GM08714 (cell line): ENCODE measurements around the gene TMEM256.
"Not testable (repeated sequence)": the region's sequence is repeated elsewhere in the genome, so short reads cannot be mapped to it uniquely, and the experiment has no call there.

Experiments used
- H3K4me3 ChIP-seq: fragments of 200-500 bp; sonication (Bioruptor generic); 2 replicates; pipeline ENCODE4 v1.5.1; 2014; ENCODE audit warnings: mild to moderate bottlenecking, low read length, inconsistent platforms
- ZNF274 ChIP-seq: IDR thresholded peaks from 2 replicates; pipeline ENCODE4 v1.6.1; 2012; ENCODE audit warnings: mild to moderate bottlenecking, low read depth, low read length

Gene TMEM256

DNA sequence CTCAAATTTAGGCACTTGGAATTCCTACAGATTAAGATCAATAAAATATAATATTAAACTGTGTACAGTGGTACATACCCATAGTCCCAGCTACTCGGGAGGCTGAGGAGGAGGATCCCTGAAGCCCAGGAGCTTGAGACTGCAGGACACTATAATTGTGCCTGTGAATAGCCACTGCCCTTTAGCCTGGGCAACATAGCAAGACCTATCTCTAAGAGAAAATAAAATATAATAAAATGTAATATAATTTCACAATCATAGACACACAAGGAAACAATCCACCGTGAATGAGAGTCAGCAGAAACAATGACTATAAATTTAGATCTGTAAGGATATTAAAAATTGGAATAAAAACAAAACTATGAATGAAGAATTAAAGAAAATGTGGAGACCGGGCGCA lies 33.0 kb downstream of the TMEM256 start:
- no peak for TF ChIP-seq ZNF274
- H3K4me3 ChIP-seq = no peak overlapping the region

DNA sequence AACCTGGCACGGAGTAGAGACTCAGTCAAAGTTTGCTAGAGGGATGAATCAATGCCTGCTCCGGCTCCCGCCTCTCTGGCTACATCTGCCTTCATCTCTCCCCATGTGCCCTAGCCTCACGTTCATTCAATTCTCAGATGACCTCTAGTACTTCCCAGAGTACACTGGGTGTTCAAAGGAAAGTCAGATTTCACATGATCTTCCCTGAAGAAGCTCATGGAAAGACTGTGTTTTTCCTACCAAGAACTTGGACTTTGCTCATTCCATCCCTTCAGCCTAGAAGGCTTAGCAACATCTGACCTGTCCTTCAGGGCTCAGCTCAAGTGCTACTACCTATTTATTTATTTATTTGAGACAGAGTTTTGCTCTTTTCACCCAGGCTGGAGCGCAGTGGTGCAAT lies 34.1 kb downstream of the TMEM256 start:
- no peak overlapping the region for H3K4me3 ChIP-seq
- no peak for TF ChIP-seq ZNF274

DNA sequence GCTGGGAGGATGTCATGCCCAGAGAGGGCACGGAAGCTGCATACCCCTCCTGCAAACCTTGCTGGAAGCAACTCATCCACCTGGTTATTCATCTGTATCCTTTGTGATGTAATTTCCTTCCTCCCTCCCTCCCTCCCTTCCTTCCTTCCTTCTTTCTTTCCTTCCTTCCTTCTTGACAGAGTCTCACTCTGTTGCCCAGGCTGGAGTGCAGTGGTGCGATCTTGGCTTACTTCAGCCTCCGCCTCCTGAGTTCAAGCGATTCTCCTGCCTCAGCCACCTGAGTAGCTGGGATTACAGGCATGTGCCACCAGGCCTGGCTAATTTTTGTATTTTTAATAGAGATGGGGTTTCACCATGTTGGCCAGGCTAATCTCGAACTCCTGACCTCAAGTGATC lies 35.3 kb downstream of the TMEM256 start:
- H3K4me3 ChIP-seq = not testable (repeated sequence)

DNA sequence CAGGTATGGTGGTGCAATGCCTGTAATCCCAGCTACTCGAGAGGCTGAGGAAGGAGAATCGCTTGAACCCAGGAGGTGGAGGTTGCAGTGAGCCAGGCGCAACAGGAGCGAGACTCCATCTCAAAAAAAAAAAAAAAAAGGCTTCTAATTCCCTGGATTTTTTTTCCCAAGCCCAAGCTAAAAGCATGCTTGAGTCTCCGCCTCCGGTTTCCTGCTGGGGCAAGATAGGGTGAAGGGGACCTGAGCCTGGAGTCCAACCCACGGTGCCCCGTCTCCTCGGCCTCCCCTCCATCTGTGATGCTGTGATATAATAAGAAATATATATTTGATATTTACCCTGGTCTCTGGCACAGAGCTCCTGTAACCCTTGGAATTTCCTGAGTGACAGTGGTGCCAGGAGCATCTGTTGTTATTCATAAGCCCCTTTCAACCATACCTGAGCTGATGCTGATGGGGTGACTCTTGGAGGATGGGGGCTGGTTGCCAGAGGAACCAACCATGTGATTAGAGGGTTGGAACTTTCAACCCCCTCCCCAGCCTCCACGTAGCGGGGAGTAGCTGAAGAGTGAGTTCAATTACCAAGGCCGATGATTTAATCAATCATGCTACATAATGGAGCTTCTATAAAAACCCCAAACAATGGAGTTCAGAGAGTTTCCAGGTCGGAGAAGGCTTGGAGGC lies 35.8 kb downstream of the TMEM256 start:
- TF ChIP-seq ZNF274 = no peak
- no peak overlapping the region for H3K4me3 ChIP-seq

DNA sequence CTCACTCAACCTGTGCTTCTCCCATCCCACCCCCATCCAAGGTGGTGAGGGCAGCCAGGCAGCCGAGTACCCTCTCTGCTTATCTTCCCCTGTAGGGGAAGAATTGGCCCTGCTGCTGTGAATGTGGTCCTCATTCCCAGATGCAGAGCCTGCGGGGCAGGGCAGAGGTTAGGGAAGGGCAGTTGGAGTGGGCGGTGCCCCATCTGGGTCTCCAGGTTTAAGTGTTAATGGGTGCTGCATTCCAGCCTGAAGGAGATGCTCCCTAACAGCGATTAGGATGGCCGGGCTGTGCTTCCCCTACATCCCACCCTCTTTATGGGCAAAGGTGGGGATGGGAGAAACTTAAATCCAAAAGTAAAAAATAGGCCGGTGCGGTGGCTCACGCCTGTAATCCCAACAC lies 36.8 kb downstream of the TMEM256 start:
- H3K4me3 ChIP-seq = no peak overlapping the region
- TF ChIP-seq ZNF274 = no peak

DNA sequence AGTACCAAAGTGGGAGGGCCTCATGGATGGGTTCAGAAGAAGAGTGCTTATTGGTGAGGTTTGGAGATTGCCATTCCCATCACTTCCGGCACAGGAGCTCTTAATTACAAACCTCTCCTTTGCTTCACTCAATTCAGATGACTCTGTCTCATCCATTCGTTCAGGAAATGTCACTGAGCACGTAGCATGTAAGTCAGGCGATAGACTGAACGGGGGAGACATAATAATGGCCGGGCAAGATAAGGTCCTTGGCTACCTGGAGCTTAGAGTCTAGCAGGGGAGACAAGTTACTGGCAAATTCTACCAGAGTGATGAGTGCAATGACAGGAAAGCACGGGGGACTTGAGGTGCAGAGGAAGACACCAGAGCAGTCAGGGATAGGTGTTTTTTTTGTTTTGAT lies 37.9 kb downstream of the TMEM256 start:
- not testable (repeated sequence) for H3K4me3 ChIP-seq

DNA sequence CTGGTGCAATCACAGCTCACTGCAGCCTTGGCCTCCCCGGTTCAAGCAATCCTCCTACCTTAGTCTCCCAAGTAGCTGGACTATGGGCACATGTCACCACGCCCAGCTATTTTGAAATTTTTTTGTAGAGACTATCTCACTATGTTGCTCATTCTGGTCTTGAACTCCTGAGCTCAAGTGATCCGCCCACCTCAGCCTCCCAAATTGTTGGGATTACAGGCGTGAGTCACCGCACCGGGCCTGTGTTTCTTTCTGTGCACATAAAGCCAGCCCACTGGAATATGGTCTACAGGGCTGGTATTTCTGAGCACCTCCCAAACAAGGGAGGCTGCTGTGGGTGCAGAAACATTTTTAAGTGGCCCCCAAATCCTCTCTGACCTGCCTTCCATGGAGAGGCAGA lies 40.6 kb downstream of the TMEM256 start:
- H3K4me3 ChIP-seq = no peak overlapping the region
- TF ChIP-seq ZNF274 = no peak

DNA sequence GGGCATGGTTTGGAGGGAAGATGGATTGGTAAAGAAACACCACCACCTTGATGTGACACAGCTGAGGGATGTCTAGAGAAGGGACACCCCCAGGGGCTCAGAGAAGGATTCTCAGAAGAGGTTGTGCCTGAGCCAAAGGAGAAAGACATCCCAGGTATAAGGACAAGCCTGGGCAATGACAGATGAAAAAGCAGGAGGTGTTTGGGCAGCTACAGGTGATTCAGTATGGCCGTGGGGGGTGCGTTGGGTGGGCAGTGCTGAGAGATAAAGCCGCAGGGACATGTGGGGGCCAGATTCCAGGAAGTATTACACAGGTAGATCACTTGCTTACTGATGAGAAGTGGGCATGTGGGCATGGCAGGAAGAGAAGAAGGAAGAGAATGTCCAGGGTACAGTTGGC lies 42.0 kb downstream of the TMEM256 start:
- H3K4me3 ChIP-seq = no peak overlapping the region
- no peak for TF ChIP-seq ZNF274

DNA sequence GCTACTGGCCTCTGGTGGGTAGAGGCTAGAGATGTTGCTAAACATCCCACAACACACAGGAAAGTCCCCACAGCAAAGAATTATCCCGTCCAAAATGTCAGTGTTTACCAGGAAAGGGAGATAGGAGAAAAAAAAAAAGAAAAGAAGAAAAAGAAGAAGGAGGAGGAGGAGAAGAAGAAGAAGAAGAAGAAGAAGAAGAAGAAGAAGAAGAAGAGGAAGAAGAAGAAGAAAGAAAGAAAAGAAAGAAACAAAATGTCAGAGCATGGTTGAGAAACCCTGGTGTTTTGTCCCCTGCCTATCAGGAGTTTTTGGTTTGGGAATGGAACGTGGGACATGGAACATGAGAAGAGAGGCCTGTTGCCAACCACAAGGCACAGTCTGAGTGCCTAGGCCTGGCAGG lies 46.5 kb downstream of the TMEM256 start:
- no peak overlapping the region for H3K4me3 ChIP-seq
- no peak for TF ChIP-seq ZNF274

DNA sequence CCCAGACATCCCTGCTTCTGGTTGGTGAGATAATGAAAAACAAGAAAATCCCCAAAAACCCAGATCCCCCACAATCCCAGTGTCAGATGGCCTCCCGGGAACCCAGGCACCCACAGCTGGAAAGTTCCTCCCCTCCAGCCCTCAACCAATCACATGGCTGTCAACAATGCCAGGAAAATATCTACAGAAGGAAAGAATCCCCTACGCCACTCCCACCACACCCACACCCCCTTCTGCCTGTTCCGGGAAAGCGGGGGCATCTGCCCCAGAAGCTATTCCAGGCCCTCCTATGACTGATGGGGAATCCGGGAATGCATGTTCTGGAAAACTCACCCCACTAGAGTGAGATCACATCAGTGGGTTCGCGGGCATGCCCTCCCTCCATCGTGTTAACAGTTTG lies 47.1 kb downstream of the TMEM256 start:
- H3K4me3 ChIP-seq = no peak overlapping the region
- TF ChIP-seq ZNF274 = no peak

DNA sequence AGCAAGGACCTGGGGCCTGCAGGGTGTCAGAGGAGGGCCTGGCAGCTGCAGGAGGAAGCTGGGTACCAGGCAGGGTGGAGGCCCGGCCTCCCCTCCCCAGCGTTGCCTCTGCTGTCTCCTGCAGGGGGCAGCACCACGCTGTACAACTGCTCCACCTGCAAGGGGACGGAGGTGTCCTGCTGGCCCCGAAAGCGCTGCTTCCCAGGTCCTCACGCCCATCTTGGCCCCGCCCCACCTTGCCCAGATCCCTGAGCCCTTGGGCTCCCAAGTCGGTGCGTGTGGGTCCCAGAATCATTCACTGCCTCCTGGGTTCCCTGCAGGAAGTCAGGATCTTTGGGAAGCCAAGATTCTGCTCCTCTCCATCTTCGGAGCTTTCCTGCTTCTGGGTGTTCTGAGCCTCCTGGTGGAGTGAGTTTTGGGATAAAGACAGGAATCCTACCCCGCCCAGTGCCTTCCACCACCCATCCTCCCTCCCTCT lies 47.8 kb downstream of the TMEM256 start:
- no peak for TF ChIP-seq ZNF274

DNA sequence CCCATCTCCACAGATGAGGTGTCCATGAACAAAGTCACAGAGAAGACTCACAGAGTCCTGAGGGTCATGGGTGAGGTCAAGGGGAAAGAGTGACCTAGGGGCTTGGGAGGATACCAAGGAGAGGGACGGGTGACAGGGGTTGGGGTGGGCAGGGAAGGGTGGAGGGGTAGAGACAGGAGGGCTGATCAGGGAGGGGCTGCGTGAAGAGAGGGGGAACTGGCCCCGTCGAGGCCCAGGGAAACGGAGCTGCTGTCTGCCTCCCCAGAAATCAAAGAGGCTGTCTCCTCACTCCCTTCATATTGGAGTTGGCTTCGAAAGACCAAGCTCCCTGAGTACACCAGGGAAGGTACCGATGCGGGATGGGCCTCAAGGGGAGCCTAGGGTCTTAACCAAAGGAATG lies 48.3 kb downstream of the TMEM256 start:
- no peak overlapping the region for H3K4me3 ChIP-seq
- no peak for TF ChIP-seq ZNF274

More for the DNA sequence above, 47.8 kb downstream of the TMEM256 start:
- H3K4me3 ChIP-seq = no peak overlapping the region

DNA sequence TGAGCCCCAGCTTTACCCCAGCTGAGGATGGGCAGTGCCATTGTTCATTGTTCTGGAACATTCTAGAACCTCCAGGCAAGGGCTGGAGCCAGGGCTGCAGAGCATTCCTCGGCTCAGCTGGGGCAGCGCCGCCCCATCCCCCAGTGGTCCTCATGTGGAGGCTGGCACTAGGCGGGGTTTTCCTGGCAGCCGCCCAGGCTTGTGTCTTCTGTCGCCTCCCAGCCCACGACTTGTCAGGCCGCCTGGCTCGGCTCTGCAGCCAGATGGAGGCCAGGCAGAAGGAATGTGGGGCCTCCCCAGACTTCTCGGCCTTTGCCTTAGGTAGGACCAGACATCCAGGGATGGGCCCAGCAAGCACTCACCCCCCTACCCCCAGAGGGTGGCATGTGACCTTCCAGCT lies 48.8 kb downstream of the TMEM256 start, which contains the start of gene TMEM95:
Gene TMEM95 (plus strand): TSS at position 104 of the 400 bp plus-strand sequence. CDS start 49 bp downstream, at position 153.
- H3K4me3 ChIP-seq = no peak within 1 kb of the TSS
- TF ChIP-seq ZNF274 = no peak

DNA sequence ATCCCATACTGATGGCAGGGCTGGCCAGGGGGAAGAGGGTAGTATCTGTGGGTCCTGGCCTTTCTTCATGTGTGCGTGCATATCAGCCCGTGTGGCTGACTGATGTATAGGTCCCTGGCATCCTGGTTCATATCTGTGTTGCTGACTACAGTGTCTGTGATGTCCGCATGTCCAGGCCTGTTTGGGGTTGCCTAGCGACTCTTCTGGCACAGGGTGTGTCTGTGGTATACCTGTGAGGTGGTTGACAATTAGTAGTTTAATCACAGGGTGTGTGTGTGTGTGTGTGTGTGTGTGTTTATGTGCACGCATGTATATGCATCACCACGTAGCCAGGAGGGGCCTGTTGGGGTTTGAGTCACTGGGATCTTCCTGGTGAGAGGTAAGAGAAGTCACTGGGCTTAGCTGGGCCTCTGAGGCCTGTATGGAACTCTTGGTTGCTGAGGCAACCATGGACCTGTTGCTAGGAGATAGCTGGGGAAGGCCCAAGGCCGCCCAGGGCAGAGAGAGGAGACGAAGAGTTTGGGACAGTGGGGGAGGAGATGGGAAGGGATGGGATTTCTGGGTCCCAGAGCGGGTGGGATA lies 49.5 kb downstream of the TMEM256 start:
- no peak overlapping the region for H3K4me3 ChIP-seq
- no peak for TF ChIP-seq ZNF274
